Measurements from ENCODE around the gene PSMC3. TPM values are rescaled to one million over a fixed set of nuclear protein-coding genes. Genes with fewer than 3 reads are reported as not detected.

PSMC3 gene
- total RNA-seq, 2 experiments from 2014 or later: 137 to 140 TPM

GRCh38 chr11:47377571-47378009 is 48.6 kb downstream of the PSMC3 start:
- no peak for DNase-seq
- ChIA-PET CTCF (interaction anchor here (0.6 to 1.6 kb wide), 2 partner anchors 34 to 106 kb away, joined by 3 to 4 read pairs; no protein-coding TSS in a partner anchor), POLR2A (no interaction called here)
- H3K27me3 Mint-ChIP-seq: no peaks in the 10 kb centered on the region
- intact Hi-C loops (cut with micrococcal nuclease): no loop called here
- peaks cover 10% of the 10 kb centered on the region for H3K4me1 Mint-ChIP-seq (ENCODE audit: low read depth)
- no peaks in the 10 kb centered on the region for H3K36me3 Mint-ChIP-seq (ENCODE audit: low read depth)
- no peak overlapping the region for H3K4me3 Mint-ChIP-seq
- no peak for TF ChIP-seq CTCF (IDR thresholded peaks at IDR 0.05)
- H3K27ac Mint-ChIP-seq: no peak overlapping the region
- ATAC-seq: no peak
- H3K9me3 Mint-ChIP-seq: no peaks in the 10 kb centered on the region

DNA sequence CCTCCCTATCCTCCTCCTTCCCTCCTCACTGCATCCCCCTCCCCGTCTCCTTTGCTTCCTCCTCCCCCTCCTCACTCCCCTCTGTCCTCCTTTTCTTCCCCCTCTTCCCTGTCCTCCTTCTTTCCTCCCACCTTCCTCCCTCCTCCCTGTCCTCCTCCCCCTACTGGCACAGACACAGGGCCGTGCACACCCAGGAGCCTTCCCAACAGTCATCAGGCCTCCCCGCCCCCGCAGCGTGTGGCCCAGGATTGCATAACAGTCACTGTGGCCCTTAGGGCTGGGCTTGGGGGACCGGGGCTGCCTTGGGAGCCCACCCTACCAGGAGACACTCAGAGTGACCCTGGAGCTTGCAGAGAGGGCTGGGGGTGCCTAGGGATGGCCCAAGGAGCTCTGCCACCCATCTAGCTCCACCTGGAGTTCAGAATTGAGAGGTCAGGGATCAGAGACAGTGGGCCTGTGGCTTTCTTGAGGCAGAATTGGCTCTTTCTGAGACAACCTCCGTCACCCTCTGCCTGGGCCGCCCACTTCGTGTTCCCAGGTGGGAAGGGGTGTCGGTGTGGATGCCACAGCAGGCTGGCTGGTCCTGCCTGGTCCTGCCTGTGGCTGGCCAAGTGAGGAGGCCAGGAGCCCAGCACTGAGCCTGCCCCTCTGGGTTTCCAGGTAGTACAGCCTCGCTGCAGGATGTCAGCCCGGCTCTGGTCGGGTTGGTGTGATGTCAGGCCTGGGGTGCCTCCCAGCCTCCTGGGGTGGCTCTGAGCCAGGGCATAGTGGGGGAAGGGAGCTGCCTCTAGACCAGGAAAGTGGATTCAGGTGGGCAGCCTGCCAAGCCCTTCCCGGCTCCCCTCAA is 49.5 kb downstream of the PSMC3 start:
- Mint-ChIP-seq H3K27ac (no peak overlapping the region), H3K36me3 (ENCODE audit: low read depth) (no peaks in the 10 kb centered on the region), H3K4me1 (ENCODE audit: low read depth) (peaks cover 10% of the 10 kb centered on the region), H3K27me3 (no peaks in the 10 kb centered on the region), H3K4me3 (no peak overlapping the region), H3K9me3 (no peaks in the 10 kb centered on the region)
- CTCF ChIA-PET: interaction anchor here (1.0 to 1.6 kb wide), 2 partner anchors 11 to 35 kb away, joined by 3 read pairs; no protein-coding TSS in a partner anchor
- TF ChIP-seq CTCF (IDR thresholded peaks at IDR 0.05): no peak
- no peak for DNase-seq
- intact Hi-C loops (cut with micrococcal nuclease): no loop called here
- POLR2A ChIA-PET: no interaction called here
- no peak for ATAC-seq

- Mint-ChIP-seq H3K9me3 (no peaks in the 10 kb centered on the region), H3K4me1 (ENCODE audit: low read depth) (peaks cover 10% of the 10 kb centered on the region), H3K4me3 (no peak overlapping the region), H3K27ac (no peak overlapping the region), H3K27me3 (no peaks in the 10 kb centered on the region), H3K36me3 (ENCODE audit: low read depth) (no peaks in the 10 kb centered on the region)
- DNase-seq (no peak), ATAC-seq (no peak)
- ChIA-PET CTCF (interaction anchor here (1.0 to 1.6 kb wide), 2 partner anchors 12 to 35 kb away, joined by 3 read pairs; no protein-coding TSS in a partner anchor), POLR2A (no interaction called here)
- intact Hi-C loops (cut with micrococcal nuclease): no loop called here
- TF ChIP-seq CTCF (IDR thresholded peaks at IDR 0.05): no peak
These were observed 50.1 kb downstream of the PSMC3 start for GRCh38 chr11:47376107-47376524.

DNA sequence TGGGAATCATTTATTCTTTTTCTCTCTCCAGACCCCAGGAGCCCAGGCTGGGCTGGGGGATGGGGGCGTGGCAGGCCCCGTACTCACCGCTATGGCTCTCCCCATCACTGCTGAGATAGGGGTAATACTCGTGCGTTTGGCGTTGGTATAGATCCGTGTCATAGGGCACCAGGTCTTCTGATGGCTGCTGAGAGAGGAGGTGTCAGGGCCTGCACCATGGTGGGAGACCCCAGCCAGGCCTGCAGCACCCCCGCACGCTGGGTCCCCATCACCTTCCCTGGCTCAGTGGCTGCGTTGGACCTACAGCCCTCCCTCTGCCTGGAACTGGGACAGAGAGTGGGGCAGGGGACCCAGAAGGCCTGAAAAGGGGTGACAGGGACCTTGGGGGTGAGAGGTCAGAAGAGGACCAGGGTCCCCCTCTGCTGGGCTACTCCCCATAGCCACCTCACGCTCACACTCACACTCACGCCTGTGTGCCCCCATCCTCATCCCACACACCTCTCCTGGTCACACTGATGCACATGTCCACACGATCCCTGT is 50.6 kb downstream of the PSMC3 start:
- Mint-ChIP-seq H3K27ac (no peak overlapping the region), H3K27me3 (no peaks in the 10 kb centered on the region), H3K4me1 (ENCODE audit: low read depth) (peaks cover 10% of the 10 kb centered on the region), H3K36me3 (ENCODE audit: low read depth) (no peaks in the 10 kb centered on the region), H3K9me3 (no peaks in the 10 kb centered on the region), H3K4me3 (no peak overlapping the region)
- ChIA-PET CTCF (interaction anchor here (1.9 kb wide), 1 partner anchor 7 kb away, joined by 12 read pairs; no protein-coding TSS in a partner anchor), POLR2A (no interaction called here)
- TF ChIP-seq CTCF (IDR thresholded peaks at IDR 0.05): no peak
- intact Hi-C loops (cut with micrococcal nuclease): no loop called here
- ATAC-seq (no peak), DNase-seq (no peak)

DNA sequence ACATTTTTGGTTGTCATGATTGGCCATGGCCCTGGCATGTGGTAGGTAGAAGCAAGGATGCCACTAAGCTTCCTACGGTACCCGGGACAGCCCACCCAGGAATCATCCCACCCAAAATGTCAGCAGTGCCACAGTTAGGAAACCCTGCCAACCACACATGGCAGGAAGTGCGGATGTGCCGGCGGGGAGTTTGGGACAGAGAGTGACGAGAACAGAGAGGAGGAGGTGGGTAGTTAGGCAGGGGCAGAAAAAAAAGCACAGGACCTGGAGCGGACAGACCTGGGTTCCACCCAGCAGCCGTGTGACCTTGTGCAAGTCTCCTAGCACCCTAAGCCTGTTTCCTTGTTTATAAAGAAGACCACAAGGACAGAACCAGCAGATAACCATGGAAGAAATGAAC is 51.2 kb downstream of the PSMC3 start:
- ChIA-PET POLR2A (interaction anchor here (0.9 to 1.7 kb wide), 2 partner anchors 15 to 18 kb away, joined by 4 to 5 read pairs; no protein-coding TSS in a partner anchor), CTCF (interaction anchor here (0.9 to 6.1 kb wide), 11 partner anchors 8 to 477 kb away, joined by 3 to 108 read pairs (median 20); partner anchors contain the start of genes PSMC3 and SLC39A13)
- no peak overlapping the region for H3K4me3 Mint-ChIP-seq
- no peak overlapping the region for H3K27ac Mint-ChIP-seq
- H3K9me3 Mint-ChIP-seq: no peaks in the 10 kb centered on the region
- H3K27me3 Mint-ChIP-seq: no peaks in the 10 kb centered on the region
- no peaks in the 10 kb centered on the region for H3K36me3 Mint-ChIP-seq (ENCODE audit: low read depth)
- peaks cover 11% of the 10 kb centered on the region for H3K4me1 Mint-ChIP-seq (ENCODE audit: low read depth)
- ATAC-seq: no peak
- intact Hi-C loops (cut with micrococcal nuclease): no loop called here
- no peak for TF ChIP-seq CTCF (IDR thresholded peaks at IDR 0.05)
- no peak for DNase-seq
